DMS79 treated with DMSO at 0.1 percent for 48 hours (cell line): ENCODE data around the gene GPR171.
"Not testable (repeated sequence)": the region's sequence is repeated elsewhere in the genome, so short reads cannot be mapped to it uniquely, and the experiment has no call there.

Experiments used
- DNase-seq: peaks from one replicate; lab custom pipeline; 2025; lab: John Stamatoyannopoulos, UW

The GPR171 gene

GRCh38 chr3:151175952-151176351 is 27.1 kb downstream of the GPR171 start:
- DNase-seq: no peak

DNA sequence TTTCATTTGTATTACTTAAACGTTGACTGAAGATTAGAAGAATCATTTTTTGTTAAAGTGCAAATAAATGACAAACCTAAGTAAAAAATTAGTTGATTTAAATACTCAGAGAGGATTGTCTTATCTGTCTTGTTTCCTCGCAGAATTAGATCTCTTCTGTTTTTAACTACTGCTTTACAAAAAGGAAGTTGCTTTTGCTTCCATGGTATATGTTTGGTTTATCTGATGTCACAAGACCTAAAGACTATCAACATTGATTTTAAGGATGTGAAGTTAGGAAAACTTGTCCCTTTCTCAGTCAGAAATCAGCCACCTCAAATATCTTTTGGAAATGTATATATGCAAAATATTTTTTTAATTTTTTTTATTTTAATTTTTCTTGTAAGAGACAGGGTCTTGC is 28.7 kb downstream of the GPR171 start:
- DNase-seq: no peak

DNA sequence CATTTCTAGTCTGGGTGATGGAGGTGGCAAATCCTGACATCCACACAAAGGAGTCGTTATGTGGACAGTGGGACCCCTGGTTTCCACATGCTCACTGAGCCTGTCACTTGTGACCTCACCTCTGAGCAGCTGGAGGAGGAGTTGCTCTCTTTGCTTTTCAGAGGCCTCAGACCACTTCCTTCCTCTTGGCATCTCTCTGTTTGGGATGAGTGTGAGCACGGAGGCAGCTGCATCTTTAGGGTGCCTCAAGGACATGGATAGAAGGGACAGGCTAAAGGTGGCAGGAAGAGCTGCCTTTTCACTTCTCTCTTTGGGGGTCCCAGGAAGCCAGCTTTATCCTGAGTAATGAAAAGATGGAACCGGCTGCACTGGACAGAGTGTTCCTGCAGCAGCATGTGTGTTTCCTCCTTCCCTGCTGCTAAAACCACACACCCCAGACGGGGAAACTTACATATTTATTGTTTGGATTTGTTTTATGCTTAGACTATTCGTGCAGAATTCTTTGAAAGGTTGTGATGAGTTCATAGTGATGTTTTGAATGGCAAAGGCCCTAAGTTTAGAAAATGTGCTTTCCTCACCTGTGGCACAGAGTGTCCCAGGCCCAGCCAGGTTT is 31.8 kb downstream of the GPR171 start:
- no peak for DNase-seq

DNA sequence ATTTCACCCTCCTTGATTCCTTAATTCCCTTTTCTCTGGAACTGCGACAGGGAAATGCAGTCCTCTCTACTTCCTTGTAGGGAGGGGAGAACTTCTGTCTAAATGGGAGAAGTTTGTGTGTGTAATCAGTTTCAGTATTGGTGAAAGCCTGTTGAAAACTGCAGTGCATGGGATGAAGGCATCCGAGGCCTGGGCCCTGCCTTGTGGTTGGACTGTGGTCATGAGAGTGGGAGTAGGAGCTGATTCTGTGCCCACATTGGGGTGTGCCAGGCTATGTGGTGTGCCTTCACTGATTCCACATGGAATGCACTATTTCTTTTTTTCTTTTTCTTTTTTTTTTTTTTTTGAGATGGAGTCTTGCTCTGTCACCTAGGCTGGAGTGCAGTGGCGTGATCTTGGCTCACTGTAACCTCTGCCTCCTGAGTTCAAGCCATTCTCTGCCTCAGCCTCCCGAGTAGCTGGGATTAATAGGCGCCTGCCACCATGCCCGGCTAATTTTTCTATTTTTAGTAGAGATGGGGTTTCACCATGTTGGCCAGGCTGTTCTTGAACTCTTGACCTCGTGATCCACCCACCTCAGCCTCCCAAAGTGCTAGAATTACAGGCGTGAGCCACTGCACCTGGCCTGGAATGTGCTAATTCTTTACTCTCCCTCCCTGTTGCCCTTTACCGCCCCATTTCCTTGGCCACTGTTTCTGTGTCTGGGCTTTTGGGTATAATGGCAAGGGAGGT is 32.9 kb downstream of the GPR171 start:
- DNase-seq: not testable (repeated sequence)

GRCh38 chr3:151169262-151169947 is 33.6 kb downstream of the GPR171 start:
- DNase-seq: no peak

- no peak for DNase-seq
Observed at GRCh38 chr3:151168269-151169094, 34.5 kb downstream of the GPR171 start.

GRCh38 chr3:151166161-151166560 is 36.9 kb downstream of the GPR171 start:
- DNase-seq: no peak

DNA sequence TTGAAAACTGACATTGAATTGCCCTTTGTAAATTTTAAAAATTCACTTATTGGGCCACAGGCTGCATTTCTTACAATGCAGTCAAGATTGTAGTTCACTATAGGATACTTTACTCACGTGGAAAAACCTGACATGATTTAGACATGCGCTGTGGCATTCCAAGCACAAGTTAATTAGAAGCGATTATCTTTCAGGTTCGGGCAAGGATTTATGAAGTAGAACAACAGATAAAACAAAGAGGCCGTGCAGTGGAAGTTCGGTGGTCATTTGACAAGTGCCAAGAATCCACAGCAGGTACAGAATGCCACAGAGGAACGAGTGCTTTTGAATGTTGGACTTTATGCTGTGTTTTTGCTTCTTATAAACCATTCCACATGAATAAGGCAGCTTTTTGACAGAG is 37.8 kb downstream of the GPR171 start:
- DNase-seq: no peak

DNA sequence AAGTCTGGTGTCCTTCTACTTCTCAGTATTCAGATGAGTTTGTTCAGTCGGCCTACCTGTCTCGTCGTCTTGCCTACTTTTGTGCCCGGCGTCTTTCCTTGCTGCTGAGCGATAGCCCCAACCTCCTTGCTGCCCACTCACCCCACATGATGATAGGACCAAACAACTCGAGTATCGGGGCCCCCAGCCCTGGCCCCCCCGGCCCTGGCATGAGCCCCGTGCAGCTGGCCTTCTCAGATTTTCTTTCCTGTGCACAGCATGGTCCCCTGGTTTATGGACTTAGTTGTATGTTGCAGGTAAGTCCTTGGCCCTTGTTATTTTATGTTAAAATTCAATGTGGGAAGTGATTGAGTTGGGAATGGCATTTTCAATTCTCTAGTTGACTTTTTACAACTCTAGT is 43.2 kb downstream of the GPR171 start:
- DNase-seq: no peak

- DNase-seq: peak; percentile 9
Observed at GRCh38 chr3:151156618-151157216, 46.3 kb downstream of the GPR171 start.

GRCh38 chr3:151155409-151156128 is 47.4 kb downstream of the GPR171 start:
- DNase-seq: no peak

DNA sequence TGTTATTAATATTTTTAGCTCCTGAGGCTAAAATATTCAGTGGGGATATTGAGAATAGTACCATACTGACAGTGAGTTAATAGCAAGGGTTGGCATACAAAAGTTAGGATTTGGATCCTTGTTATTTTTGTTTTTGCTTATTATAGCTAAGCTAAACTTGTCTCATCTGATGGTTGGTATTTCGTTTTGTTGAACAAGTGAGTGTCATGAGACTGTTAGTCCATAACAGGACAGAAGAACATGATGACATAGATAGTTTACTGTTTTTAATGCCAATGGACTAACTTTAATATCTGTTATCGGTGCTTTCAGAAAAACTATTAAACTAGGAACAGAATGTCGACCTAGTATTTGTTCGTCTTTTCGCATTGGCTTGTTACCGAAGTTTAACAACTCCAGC is 48.5 kb downstream of the GPR171 start:
- DNase-seq: no peak

DNA sequence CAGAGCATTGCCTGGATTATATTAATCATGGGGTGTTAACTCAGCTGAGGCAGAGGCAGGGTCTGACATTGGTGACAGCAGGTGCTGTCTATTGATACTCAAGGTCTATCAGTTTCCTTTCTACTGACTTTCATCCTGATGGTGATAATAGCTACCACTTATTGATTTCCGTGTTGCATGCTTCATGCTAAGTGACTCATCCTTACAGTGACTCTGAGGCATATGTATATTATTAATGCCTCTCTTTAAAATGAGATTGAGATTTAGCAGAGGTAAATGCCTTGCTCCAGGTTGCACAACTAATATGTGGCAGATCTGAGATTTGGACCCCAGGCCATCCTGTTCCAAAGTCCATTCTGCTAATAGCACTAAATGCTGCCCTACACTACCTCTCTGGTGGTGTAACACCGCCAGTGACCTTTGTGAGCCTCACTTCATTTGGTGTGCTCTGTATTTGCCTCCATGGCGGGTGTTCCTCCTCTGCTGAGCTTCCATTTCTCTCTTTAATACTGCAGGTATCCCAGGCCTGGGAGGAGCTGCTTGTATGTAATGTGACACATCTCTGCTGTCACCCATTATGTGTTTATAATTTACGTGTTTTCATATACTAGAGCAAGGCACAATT is 50.4 kb downstream of the GPR171 start:
- no peak for DNase-seq
